ENCODE data around the gene CHURC1. TPM values are rescaled to one million over a fixed set of nuclear protein-coding genes. Genes with fewer than 3 reads are reported as not detected.

CHURC1 gene
- total and polyA plus RNA-seq, 2 of the 13 experiments (the other 11 are each of a cell fraction or from before 2014, with no cell fraction given): 41.1 to 74.4 TPM

GRCh38 chr14:64973026-64973442 lies 58.8 kb downstream of the CHURC1 start:
- H3K36me3 ChIP-seq (replicated peaks in 1 of 2; ENCODE audit: control insufficient read depth in 1 of 2, insufficient read depth in 2 of 2, low read length in 2 of 2): no peaks in the 10 kb centered on the region
- intact Hi-C loops (cut with micrococcal nuclease; ENCODE audit: unreplicated experiment) (no loop called here), in situ Hi-C loops (cut with HindIII; ENCODE audit: extremely low pct_ligation_motif_present, low pct_unique_long_range_greater_than_20kb) (no loop called here)
- H3K9me3 ChIP-seq (ENCODE audit: low read length): no peaks in the 10 kb centered on the region
- H3K27ac ChIP-seq (ENCODE audit: extremely low read length, insufficient read depth, low read length): no peak overlapping the region
- H3K4me2 ChIP-seq (ENCODE audit: low read depth, low read length): peak overlapping the region; percentile 94
- no peaks in the 10 kb centered on the region for H4K20me1 ChIP-seq (ENCODE audit: insufficient read depth, low read length)
- peak overlapping the region; percentile 71 to 81 (median 79) for H3K4me3 ChIP-seq (replicated peaks in 1 of 3; ENCODE audit: insufficient read depth in 1 of 3, low read depth in 2 of 3, low read length in 3 of 3)
- H2AFZ ChIP-seq (ENCODE audit: low read length): no peak overlapping the region
- DNase-seq (ENCODE audit: low spot score) (peak; percentile 38), FAIRE-seq (peak; percentile 60), ATAC-seq (peak; percentile 65)
- H3K79me2 ChIP-seq (ENCODE audit: insufficient read depth, low read length): no peaks in the 10 kb centered on the region
- 4% methylated on average over 8 of the region's 8 CpGs for WGBS (ENCODE audit: low lambda C conversion rate)
- BruUV-seq (replicated peaks): no TSS peak
- CTCF ChIA-PET (ENCODE audit: low intra/inter-chr PET ratio, low total read pairs): no interaction called here
- POLR2A ChIA-PET: interaction anchor here (0.6 to 2.6 kb wide), 4 partner anchors 25 to 130 kb away, joined by 3 to 11 read pairs (median 4); partner anchors contain the start of gene GPX2
- H3K4me1 ChIP-seq (ENCODE audit: insufficient read depth, low read length): peaks cover 39% of the 10 kb centered on the region
- H3K9ac ChIP-seq (ENCODE audit: insufficient read depth, low read depth, low read length): no peak overlapping the region
- no peaks in the 10 kb centered on the region; a peak in 1 of 5 replicates for H3K27me3 ChIP-seq (ENCODE audit: control insufficient read depth in 1 of 2, insufficient read depth in 2 of 2, low read length in 2 of 2)
- TF ChIP-seq HNRNPH1 (optimal IDR thresholded peaks at IDR 0.05; ENCODE audit: low read depth, low read length): no peak
- no peak for TF ChIP-seq ZFP62 (CRISPR knock-in tag; IDR thresholded peaks at IDR 0.05)
- no peak for TF ChIP-seq ZNF468 (CRISPR knock-in tag; IDR thresholded peaks at IDR 0.05)
- no peak for TF ChIP-seq ETS1 (CRISPR knock-in tag; IDR thresholded peaks at IDR 0.05)
- TF ChIP-seq HNF4A (CRISPR knock-in tag; IDR thresholded peaks at IDR 0.05): peak; percentile 50; the same call in 1 of the 2 replicates
- peak; percentile 75 for TF ChIP-seq ZNF121 (CRISPR knock-in tag; IDR thresholded peaks at IDR 0.05)
- TF ChIP-seq ATF4 (CRISPR knock-in tag; IDR thresholded peaks at IDR 0.05): no peak
- TF ChIP-seq YY1 (IDR thresholded peaks at IDR 0.05; ENCODE audit: insufficient read depth, insufficient replicate concordance, low read depth, low read length): no peak
- TF ChIP-seq ZBED4 (CRISPR knock-in tag; IDR thresholded peaks at IDR 0.05; ENCODE audit: borderline replicate concordance): no peak
- no peak for TF ChIP-seq GTF2F1 (IDR thresholded peaks at IDR 0.05; ENCODE audit: low read length)
- peak; percentile 83; the same call in 1 of the 2 replicates for TF ChIP-seq ZKSCAN5 (CRISPR knock-in tag; IDR thresholded peaks at IDR 0.05)
- TF ChIP-seq ZNF782 (CRISPR knock-in tag; IDR thresholded peaks at IDR 0.05; ENCODE audit: borderline replicate concordance): 0 out of 2 replicates have a peak, but pooled peaks have one; percentile 39
- TF ChIP-seq, protein P1, sequence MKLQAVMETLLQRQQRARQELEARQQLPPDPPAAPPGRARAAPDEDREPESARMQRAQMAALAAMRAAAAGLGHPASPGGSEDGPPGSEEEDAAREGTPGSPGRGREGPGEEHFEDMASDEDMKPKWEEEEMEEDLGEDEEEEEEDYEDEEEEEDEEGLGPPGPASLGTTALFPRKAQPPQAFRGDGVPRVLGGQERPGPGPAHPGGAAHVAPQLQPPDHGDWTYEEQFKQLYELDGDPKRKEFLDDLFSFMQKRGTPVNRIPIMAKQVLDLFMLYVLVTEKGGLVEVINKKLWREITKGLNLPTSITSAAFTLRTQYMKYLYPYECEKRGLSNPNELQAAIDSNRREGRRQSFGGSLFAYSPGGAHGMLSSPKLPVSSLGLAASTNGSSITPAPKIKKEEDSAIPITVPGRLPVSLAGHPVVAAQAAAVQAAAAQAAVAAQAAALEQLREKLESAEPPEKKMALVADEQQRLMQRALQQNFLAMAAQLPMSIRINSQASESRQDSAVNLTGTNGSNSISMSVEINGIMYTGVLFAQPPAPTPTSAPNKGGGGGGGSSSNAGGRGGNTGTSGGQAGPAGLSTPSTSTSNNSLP (IDR thresholded peaks at IDR 0.05; ENCODE audit: low read depth, low read length): no peak
- TF ChIP-seq, protein P2, sequence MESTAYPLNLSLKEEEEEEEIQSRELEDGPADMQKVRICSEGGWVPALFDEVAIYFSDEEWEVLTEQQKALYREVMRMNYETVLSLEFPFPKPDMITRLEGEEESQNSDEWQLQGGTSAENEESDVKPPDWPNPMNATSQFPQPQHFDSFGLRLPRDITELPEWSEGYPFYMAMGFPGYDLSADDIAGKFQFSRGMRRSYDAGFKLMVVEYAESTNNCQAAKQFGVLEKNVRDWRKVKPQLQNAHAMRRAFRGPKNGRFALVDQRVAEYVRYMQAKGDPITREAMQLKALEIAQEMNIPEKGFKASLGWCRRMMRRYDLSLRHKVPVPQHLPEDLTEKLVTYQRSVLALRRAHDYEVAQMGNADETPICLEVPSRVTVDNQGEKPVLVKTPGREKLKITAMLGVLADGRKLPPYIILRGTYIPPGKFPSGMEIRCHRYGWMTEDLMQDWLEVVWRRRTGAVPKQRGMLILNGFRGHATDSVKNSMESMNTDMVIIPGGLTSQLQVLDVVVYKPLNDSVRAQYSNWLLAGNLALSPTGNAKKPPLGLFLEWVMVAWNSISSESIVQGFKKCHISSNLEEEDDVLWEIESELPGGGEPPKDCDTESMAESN (CRISPR knock-in tag; conservative IDR thresholded peaks at IDR 0.05): no peak
- TF ChIP-seq NFKB2 (CRISPR knock-in tag; IDR thresholded peaks at IDR 0.05; ENCODE audit: borderline replicate concordance): no peak
